Activated CD8-positive, alpha-beta memory T cell treated with anti-CD3 and anti-CD28 coated beads, Interleukin-2, amount 50 U/mL, for 48 hours (primary cell): Measurements from ENCODE around the gene NDFIP1.
A peak's percentile ranks its signal among the peaks of the same experiment; 100 is the strongest.
"Not testable (repeated sequence)": the region's sequence is repeated elsewhere in the genome, so short reads cannot be mapped to it uniquely, and the experiment has no call there.

Experiments used
- DNase-seq: peaks from one replicate; pipeline ENCODE4 v3.0.0-alpha.2; 2020

Gene NDFIP1, protein sequence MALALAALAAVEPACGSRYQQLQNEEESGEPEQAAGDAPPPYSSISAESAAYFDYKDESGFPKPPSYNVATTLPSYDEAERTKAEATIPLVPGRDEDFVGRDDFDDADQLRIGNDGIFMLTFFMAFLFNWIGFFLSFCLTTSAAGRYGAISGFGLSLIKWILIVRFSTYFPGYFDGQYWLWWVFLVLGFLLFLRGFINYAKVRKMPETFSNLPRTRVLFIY

DNA sequence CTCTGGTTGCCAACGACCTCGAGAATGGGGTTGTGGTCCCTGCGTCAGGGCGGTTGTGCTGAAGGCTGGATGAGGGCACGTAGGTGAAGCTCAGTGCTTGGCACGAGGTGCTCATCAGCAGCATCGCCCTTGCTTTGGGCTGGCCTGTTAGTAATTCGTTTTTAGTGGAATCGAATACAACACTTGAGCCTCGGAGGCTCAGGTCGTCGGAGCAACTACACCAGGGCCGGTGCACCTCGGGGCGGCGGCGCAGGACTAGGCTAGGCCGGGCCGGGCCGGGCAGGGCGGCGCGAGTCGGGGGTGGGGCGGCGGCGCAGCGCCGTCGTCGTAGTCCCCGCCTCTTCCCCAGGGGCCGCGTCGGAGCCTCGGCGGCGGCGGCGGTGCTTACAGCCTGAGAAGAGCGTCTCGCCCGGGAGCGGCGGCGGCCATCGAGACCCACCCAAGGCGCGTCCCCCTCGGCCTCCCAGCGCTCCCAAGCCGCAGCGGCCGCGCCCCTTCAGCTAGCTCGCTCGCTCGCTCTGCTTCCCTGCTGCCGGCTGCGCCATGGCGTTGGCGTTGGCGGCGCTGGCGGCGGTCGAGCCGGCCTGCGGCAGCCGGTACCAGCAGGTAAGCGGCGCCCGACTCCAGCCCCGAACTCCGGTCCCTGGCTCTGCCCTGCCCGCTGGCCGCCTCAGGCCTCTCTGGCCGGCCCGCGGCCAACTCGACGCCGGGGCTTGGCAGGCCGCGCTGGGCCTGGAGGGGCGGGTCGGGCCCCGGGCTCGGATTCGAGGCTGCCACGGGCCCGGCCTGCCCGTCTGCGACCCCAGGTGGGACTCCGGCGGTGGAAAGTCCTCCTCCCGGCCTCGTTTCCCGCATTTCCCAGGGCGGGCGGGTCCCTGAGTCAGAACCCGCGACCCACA is at the start of gene NDFIP1:
Gene NDFIP1, plus strand, starts transcription at position 348 of the 899 bp plus-strand sequence. Its CDS starts 196 bp downstream, at position 544.
- DNase-seq = peak; percentile 92

DNA sequence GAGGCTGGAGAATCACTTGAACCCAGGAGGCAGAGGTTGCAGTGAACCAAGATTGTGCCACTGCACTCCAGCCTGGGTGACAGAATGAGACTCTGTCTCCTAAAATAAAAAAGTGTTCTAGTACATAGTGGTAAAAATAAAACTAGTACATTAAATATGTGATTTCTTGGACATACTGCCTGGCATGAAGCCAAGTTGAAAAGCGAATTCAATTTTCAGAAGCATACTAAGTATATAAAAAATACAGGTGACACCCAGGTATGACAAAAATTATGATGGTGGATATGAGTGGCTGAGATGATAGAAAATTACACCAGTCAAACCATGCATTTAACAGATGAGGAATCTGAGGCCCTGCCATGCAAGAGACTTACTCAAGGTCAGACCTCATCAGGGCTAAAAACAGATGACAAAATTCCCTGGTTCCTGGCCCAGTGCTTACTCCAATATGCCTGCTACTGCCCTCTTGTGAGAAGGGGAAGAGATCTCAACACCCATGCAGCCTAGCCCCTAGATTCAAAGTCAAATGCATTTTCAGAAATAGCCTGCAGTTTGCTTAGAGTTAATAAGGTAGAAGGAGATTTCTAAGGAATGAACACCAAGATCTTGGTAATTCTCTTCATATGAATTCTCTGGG is 49.2 kb upstream of the NDFIP1 start:
- DNase-seq = peak; percentile 6

DNA sequence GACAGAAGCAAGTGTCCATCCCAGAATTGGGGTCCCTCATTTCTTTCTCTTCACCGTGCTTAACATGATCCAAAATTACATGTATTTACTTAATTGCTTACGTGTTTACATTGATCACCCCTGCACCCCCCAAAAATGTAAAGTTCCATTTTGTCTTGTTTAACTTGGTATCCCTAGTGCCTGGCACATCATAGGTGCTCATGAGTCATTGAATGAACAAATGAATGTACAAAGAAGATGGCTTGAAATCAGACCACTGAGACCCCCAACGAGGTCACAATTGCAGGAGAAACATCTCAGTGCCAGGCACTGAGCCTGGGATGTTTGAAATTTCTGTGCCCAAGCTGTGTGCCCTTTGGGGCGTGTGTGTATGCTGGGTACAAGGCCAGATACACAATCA is 45.2 kb upstream of the NDFIP1 start:
- DNase-seq = no peak

DNA sequence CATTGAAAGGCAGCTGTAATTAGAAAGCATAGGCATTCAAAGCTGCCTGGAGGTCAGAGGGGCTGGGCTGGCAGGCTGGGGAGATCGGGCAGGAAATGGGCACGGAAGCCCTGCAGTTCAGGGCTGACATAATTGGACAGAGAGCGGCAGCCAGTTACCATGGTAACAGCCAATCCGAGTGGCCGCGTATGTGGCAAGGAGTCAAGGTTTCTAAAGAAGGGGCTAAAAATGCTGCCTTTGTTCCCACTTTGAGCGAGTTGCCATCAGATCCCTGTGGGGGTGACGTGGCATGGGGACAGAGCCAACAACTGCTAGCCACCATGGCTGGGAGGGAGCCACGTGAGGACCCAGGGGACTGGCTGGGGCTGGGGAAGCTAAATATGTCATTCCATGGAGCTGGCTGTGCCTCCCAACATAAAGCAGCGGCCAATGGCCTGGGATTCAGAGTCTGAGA is 44.7 kb upstream of the NDFIP1 start:
- DNase-seq = peak; percentile 62

DNA sequence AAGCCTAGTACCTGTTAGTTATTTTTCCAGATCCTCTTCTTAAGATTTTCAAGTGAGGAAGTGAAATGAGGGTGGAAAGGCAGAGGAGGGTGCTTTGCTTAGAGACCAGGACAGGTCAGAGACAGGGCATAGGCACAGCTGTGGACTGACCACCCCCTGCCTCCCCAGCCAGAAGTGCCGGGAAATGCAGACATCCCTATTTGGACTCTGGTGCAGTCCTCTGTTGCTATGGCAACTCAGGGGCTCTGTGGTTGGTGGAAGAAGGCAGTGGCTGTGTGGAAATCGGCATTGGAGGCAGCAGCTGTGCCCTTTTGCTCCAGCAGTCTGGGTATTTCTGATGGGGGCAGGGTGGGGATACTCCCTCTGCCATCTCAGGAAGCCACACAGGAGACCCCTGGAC is 43.3 kb upstream of the NDFIP1 start:
- no peak for DNase-seq

DNA sequence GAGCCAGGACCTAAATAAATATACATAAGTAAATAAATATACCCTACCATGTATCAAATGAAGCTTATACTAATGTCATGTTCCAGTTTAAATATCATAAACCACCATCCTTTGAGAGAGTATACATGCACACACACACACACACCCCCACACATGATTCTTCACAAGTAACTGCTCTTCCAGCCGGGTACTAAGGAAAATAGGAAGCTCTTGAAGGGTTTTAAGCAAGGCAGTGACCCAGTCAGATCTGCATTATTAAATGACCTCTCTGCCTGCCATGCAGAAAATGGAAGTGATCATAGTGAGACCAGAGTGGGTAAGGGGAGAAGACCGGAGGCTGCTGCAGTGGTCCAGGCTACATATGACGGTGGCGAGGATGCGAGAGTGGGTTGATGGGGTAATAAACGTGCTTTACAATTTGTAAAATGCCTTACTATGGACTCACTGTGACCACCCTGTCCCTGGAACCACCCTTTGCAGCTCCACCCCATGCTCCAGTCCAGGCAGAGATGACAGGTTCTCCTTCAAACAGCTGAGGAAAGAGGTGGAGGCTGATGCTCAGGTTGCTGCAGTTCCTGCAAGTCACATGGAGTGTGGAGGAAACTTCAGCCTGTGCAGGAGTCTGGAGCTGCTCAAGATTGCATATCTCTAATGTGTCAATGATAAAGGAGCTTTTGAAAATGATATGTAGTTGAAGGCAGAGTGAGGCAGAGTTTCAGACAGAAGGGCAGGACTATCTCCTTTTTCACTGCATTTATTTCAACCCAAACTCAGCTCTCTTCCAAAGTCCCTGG is 38.8 kb upstream of the NDFIP1 start:
- peak; percentile 46 for DNase-seq

DNA sequence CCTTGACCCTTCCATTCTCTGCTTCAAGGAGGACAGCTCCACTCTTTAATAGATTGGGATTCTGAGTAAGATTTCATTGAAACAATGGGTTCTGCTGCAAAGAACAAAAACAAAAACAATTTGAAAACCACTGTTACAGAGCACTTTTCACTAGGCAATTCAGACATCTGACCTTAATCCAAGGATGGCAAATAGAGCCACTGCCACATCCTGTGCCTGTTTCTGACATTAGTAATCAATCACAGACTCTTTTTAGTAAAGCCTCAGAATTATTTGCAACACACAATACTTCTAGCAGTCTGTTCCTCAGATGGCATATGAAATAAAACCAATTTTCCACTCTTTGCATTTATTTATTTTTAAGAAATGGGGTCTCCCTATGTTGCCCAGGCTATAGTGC is 37.8 kb upstream of the NDFIP1 start:
- DNase-seq = peak; percentile 4

DNA sequence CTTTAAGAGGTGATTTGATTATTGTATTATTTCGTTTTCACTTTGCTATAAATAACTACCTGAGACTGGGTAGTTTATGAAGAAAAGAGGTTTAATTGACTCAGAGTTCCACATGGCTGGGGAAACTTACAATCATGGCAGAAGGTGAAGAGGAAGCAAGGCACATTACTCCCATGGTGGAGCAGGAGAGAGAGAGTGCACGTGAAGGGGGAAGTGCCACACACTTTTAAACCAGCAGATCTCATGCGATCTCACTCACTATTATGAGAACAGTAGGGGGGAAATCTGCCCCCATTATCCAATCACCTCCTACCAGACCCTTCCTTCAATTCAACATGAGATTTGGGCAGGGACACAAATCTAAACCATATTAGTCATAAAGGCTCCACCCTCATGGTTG is 36.1 kb upstream of the NDFIP1 start:
- DNase-seq = peak; percentile 36

DNA sequence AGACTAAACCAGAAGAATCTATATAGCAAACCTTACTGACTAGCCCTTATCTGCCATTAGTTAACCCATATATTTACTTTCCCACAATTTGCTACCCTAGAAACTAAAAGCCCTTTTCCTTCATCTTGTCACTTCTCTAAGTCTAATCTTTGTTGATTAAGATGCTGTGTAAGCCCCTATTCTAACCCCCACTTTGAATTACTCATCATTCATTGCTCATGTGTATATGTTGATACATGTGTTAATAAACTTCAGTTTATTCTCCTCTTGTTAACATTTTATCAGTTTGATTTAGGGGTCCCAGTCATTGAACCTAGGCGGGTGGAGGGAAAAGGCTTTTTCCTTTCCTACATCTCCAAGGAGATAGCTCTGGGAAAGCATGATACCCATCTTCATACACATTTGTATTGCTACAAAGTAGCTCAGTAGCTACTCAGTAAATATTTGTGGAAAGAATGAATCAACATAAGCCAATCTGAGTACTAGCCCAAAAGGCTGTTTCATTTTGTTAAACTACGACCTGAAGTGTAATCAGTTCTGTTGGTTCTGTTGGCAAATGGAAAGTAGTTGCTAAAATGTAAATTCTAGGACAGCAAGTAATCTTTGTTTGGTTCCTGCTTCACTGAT is 35.1 kb upstream of the NDFIP1 start:
- DNase-seq = peak; percentile 35

DNA sequence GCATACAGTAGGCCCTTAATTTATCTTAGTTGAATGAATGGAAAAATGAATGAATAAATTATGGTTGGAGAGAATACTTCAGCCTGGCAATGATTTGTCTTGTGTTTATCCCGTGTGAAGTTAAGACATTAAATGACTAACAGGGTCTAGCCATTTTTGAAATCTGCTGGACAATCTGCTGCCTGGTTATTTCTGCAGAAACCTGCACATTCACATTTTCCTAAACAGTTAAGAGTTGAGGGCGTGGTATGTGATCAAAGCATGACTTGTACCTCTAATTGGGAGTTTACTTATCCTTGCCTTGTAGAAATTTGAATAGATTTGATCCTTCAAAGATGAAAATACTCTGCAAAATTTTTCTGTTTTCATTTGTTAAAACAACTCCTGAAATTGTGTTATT is 34.6 kb upstream of the NDFIP1 start:
- peak; percentile 7 for DNase-seq

DNA sequence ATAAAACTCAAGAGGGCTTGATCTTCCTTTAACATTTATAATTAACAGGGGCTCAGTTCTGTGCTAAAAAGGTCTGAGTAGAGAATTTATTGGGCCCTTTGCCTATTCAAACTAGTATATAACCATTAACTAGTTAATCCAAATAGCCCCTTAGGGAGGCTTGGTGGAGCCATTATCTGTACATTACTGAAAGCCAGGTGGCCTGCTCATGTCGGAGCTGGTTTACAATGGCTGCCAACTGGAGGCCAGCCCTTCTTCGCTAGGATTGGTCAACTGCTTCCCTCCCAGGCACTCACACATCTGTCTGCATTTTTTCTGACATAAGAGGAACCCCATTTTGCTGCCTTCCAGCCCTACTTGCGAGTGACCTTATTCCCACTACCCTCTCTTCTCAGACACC is 30.4 kb upstream of the NDFIP1 start:
- peak; percentile 41 for DNase-seq

DNA sequence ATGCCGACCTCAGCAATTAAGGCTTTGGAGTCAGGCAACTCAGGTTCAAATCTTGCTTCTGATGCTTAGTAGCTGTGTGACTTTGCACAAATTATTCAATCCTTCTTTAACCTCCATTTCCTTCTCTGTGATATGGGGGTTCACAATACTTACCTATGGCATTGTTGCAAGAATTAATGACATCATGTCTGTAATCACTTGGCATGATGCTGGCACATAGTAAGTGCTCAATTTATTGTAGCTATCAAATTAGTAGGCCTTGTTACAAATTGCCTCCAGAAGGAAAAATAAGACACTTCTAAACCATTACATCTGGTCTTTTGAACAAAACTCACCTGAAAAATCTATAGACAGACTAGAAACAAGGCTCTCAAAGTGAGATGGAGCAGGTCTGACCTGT is 29.9 kb upstream of the NDFIP1 start:
- DNase-seq = no peak

DNA sequence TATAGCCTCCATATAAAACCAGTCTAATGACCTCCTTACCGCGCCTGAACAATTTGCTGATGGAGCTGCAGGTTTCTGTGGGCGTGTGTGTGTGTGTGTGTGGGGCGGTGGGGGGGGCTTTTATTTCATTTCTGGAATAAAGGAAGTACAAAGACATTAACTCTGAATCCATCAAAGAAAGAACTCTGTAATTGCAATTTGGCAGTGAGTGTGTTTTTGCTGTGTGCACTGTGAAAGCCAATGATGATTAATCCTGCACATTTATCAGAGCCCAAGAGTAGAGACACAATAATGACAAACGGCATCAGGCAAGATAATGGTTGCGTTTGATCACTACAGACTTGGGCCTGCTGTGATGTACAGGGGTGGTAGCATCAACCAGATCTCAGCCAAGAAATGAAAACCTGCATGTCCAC is 29.3 kb upstream of the NDFIP1 start:
- peak; percentile 20 for DNase-seq

DNA sequence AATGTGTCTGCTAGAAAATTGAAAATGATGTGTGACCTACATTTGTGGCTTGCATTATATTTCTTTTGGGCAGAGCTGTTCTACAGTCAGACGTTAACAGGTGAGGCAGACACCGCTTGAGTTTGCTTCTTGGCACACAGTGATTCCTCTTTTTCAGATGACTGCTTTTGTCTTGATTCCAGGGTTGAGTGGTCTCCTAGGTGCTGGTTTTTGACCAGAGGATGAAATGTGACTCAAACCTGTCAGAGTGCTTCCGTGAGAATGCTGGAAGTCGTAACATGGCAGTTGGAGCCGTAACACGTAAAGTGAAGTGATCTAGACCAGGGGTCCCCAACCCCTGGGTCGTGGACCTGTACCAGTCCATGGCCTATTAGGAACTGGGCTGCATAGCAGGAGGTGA is 28.3 kb upstream of the NDFIP1 start:
- DNase-seq = peak; percentile 36

DNA sequence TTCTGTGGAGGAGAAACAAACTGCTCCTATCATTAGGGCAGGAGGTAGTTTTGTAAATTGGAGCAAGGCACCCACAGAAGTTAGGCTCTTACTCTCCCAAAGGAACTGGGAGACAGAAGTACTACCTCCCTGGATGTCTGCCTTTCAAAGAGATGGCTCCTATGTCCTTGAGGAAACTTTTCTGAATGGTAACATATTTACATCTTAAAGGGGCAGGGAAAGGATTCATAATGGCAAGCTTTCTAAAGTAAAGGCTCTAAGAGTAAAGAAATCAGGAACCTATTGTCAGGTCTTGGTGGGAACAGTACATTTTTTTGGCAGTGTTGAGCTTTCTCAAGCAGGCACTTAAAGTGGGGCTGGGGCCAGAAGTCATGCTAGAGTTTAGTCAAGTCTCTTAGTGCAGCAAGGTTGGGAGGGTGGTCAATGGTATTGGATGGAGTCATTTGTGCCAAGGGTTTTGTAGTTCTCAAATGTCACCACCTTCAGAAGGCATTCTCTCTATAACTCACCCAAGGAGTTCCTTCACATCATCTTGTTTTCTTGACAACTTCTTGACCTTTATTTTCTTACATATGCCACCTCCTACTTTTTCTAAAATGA is 26.3 kb upstream of the NDFIP1 start:
- DNase-seq = no peak

DNA sequence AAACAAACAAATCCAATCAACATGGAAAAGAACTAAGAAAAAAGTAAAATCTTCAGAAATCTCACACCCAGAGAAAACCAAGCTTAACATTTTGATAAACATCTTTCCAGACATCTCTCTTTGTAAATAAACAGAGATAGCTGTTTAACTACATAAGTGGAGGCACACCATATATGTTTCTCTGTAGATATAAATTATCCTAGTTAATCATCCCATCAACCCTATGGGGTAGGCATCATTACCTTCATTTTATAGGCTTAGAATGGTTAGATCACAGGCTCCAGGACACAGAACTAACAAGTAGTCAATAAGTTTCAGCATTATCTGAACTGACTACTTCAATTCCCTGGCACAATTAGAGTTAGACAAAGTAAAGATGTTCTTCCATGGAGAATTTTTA is 22.4 kb upstream of the NDFIP1 start:
- no peak for DNase-seq

DNA sequence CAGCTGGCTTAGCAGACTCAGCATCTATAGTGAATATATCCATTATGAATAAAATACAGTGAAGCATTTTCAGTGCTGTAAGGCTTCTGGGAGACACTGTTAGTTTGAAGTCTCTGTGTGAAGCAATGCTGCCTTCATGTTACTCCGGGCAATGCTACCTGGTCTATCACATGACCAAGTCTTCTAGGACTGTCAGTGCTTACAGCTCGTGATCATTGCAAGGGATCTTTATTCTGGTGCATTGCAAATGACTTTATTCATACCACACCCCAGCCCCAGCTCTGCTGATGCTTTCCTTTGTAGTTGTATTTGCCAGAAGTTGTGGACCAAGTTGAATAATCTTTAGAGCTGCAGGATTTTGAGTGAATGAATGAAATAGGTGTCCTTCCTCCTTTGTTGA is 21.9 kb upstream of the NDFIP1 start:
- DNase-seq = no peak

DNA sequence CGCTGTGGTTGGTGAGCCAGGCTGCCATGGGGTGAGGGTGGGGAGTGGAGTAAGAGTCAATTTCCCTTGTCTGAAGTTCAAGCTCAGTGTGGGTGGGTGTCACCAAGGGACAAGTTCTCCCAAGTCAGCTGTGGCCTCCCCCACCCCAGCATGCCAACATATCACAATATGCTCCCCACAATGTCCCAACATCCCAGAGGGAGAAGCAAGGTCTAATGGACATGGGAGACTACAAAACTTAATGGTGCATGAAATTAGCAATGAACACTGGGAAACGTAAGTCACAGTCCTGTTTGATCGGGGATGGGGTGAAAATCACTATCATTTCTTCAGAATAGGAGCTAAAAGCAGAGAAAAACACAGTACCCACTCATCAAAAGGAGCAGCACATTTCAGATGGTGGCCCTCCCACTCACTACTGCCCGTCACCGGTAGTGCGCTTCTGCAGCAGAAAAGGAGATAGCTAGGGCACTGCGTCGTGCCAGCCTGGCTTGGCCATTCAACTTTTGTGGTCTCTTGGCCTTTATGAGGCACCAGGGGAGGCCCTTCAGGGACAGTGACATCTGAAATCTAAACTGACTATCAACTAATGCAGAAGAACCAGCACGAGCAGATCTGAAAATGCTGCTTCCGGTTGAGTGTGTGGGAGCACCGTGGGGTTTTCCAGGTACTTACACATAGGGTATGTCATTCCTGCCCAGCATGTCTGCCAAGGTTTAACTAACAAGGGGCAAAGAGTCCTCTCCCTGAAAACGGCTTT is 20.5 kb upstream of the NDFIP1 start:
- DNase-seq = no peak

DNA sequence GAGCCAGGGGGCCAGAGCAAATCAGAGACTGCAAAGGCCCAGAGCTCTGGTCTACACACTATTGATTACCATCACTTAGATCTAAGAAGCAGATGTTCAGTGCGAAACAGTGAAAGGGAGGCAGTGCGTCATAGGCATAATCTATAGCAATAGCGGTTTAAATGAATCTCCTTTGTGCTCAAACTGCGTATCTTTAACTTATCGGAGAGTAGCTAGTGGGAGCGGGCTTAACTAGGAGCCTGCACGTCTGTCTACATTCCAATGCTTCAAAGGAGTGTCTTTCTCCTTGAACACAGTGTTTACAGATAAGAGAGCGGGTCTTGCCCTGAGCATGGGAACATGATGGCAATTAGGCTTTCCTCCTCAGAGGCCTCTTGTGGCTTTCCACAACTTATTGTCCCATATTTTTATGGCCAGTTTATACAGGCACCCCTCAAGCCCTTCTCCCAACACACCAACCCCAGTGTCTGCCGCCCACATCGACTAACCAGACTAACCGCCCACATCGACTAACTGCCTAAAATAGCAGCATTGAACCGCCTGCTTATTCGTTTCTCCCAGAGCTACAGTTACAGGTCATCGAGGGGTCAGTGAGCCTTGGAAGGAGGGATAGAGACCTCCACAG is 19.6 kb upstream of the NDFIP1 start:
- not testable (repeated sequence) for DNase-seq

DNA sequence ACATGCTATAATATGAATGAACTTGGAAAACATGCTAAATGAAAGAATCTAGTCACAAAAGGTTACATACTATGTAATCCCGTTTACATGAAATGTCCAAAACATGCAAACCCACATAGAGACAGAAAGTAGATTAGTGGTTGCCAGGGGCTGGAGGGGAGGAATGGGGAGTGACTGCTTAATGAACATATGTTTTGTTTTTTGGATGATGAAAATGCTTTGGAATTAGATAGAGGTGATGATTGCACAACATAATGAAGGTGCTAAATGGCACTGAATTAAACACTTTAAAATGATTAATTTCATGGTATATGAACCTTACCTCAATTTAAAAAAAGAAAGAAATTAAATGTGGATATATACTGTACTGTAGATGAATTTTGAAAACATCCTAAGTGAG is 17.6 kb upstream of the NDFIP1 start:
- no peak for DNase-seq

DNA sequence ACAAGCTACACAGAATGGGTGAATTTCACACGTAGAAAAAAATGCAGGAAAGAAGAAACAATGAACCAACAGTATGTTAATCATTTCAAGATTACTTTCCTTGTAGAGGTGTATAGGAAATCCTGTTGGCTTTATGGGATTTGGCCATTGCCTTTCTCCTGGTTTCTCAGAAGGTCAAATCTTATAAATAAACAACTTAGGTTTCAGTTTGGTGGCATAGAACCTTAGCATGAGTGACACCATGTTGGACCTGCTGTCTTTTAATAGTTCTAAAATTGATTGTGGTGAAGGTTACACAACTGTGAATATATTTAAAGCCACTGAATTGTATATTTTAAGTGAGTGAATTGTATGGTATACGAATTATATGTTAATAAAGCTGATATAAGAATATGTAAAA is 16.7 kb upstream of the NDFIP1 start:
- no peak for DNase-seq
